Loucy (cell line): ENCODE data around the gene ACAN.

Experiments
- CTCF ChIP-seq: fragments of 200-600 bp; sonication (generic); conservative IDR thresholded peaks from 2 replicates; pipeline ENCODE4 v1.5.1; 2014; ENCODE audit warnings: mild to moderate bottlenecking, antibody characterized with exemption, low read length
- EZH2phosphoT487 ChIP-seq: fragments of 200-600 bp; IDR thresholded peaks from 2 replicates; pipeline ENCODE4 v1.6.1; 2018; ENCODE audit warnings: antibody characterized with exemption, mild to moderate bottlenecking, moderate library complexity, borderline replicate concordance

GRCh38 chr15:88843334-88843733 lies 40.1 kb downstream of the ACAN start:
- TF ChIP-seq CTCF (no peak), EZH2phosphoT487 (no peak)
